ENCODE measurements around the gene APC2.

Gene APC2

DNA sequence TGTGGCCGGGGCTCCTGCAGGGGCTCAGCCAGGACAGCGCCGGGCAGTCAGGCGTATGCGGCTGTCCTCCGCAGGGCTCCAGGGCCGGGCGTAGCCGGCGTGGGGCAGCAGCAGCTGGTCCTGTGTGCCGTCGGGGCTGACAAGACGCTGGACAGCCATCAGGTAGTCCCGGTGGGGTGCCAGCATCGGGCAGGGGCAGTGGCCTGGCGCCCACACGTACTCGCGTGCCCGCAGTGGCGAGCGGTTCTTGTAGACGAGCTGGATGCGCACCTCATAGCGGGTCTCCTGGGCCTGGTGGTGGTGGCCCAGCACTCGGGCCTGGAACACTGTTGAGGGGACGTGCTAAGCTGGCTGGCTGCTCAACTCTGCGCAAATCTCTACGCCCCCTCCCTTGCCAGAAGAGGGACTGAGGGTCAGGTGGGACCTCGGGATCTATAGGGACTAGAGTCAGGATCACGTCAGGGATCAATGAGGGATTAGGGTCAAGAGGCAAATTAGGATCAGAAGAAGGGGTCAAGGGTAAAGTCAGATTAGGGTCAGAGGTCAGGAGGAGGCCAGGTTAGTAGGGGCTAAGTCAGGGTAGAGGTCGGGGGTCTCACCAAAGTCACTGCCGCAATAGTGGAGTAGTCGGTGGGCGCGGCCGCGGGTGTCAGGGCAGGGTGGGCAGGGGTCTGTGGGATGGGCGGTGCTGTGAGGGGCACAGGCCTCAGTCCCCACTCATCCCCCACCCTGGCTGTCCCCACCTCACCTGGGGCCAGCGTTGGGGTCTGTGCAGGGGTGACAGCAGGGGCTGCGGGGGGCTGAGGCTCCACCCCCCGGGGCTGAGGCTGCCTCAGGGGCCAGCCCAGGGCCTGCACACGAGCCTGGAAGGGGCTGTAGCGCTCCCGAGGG lies 56.3 kb downstream of the APC2 start:
- TF ChIP-seq, protein P1, sequence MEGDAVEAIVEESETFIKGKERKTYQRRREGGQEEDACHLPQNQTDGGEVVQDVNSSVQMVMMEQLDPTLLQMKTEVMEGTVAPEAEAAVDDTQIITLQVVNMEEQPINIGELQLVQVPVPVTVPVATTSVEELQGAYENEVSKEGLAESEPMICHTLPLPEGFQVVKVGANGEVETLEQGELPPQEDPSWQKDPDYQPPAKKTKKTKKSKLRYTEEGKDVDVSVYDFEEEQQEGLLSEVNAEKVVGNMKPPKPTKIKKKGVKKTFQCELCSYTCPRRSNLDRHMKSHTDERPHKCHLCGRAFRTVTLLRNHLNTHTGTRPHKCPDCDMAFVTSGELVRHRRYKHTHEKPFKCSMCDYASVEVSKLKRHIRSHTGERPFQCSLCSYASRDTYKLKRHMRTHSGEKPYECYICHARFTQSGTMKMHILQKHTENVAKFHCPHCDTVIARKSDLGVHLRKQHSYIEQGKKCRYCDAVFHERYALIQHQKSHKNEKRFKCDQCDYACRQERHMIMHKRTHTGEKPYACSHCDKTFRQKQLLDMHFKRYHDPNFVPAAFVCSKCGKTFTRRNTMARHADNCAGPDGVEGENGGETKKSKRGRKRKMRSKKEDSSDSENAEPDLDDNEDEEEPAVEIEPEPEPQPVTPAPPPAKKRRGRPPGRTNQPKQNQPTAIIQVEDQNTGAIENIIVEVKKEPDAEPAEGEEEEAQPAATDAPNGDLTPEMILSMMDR (IDR thresholded peaks at IDR 0.05; ENCODE audit: low read depth, low read length) = no peak
- DNase-seq (ENCODE audit: extremely low read depth, low read depth) = no peak

DNA sequence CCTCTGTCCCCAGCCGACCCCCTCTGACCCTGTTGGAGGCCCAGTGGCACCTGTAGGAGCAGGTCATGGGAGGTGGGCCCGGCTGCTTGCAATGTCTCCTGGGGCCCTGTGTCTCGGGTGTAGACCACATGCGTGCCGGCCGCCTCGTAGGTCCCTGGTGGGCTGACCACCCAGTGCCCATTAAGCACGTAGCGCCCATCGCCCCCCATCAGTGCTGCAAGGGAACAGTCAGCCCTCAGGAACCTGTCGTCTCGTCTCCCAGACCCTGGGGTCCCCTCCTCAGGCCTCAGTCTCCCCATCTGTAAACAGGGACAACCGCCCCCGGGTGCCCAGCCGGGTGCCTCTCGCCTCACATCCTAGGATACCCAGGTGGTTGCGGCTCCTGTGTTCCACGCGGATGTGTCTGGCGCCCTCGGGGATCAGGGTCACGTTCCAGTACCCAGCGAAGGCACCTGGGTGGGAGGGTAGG lies 57.3 kb downstream of the APC2 start:
- DNase-seq (ENCODE audit: extremely low read depth, low read depth) = no peak
- TF ChIP-seq, protein P1 (IDR thresholded peaks at IDR 0.05; ENCODE audit: low read depth, low read length) = no peak

DNA sequence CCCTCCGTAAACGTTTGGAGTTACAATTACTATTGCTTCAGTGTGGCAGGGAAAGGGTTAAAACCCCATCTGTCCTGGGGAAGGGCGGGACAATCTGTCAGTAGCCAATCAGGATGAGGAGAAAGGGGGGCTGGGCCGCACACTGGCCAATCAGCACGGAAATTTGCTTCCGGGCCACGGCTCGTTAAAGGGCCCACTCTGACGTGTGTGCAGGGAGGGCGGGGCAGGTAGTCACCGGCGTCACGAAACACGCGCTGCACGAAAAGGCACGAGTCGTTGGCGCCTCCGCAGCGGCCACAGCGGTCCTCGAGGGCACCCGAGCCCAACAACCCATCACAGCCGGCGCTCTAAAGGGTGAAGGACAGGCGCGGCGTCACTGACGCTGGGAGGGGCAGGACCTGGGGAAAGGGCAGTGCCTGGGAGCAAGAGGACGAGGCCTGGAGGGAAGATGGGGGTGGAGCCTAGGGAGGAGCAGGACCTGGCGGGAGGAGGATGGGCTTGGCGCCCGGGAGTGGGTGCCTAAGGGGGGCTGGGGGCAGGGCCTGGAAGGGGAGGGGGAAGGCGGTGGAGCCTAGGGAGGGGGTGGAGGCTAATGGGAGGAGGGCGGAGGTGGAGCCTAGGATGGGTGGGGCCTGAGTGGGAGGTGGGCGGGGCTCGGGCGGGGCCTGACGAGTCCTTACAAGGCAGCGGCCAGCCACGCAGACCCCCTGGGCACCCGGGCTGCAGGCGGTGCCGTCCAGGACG lies 58.0 kb downstream of the APC2 start:
- TF ChIP-seq, protein P1 (IDR thresholded peaks at IDR 0.05; ENCODE audit: low read depth, low read length) = no peak
- peak; percentile 93 for DNase-seq (ENCODE audit: extremely low read depth, low read depth)

DNA sequence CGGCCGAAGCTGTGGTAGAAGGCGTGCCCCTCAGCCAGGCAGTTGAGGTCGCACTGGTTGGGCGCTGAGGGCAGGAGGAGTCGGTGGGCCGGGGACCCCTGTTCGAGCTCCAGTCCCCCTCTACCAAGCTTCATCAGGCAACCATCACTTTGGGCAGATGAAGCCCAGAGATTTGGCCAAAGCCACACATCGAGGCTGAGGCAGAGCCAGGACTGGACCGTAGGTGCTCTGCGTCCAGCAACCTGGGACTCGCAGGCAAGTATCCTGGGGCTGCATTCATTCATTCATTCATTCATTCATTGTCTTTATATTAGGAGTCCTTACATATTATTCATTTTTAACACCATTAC lies 58.6 kb downstream of the APC2 start:
- TF ChIP-seq, protein P1 (IDR thresholded peaks at IDR 0.05; ENCODE audit: low read depth, low read length) = no peak
- DNase-seq (ENCODE audit: extremely low read depth, low read depth) = no peak

DNA sequence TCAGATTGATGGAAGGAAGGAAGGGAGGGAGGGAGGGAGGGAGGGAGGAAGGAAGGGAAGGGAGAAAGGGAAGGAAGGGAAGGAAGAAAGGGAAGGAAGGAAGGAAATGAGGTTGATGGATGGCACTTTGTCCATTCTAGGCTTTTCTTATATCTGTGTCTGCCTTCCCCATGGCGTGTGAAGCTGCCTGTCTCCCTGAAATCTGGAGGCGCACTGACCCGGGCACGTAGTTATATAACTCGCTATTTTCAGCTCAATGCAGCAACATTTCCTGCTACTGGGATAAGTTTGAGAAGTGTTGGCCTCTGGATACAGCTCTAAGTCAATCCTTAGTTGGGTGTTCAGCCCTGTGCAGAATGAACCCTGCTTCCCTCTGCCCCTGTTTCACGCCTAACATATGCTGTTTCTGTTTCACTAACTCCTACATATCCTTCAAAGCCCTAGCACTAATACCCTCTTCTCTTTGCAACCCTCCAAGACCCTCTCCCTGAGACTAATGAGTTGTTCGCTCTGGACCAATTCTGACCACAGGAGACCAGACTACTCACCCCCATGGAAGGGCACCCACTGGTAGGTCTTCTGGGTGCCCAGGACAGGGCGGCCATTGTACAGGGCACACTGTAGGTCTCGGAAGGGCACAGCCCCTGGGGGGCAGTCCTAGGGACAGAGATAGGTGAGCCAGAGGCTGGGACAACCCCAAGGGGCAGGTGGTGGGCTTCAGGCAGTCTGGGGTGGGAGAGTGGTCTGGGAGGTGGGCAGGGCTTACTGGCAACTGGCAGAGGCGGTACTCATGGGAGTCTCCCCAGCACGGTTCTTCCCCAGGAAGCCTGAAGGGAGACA lies 59.9 kb downstream of the APC2 start:
- no peak for DNase-seq (ENCODE audit: extremely low read depth, low read depth)
- TF ChIP-seq, protein P1 (IDR thresholded peaks at IDR 0.05; ENCODE audit: low read depth, low read length) = no peak

DNA sequence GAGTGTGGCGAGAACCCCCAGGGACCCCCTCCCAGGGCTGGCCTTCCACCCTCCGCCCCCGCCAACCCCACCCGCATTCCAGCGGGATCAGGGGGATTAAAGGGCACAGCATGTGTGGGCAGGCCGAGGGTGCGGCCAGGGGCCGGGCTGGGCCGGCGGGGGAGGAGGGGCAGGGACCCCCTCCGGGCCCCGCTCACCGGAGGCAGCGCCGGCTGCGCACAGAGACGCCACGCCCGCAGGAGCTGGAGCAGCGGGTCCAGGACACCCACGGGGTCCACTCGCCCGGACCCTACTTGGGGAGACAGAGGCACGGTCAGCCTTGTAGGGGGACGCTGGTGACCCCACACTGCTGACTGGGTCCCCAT lies 60.5 kb downstream of the APC2 start:
- no peak for DNase-seq (ENCODE audit: extremely low read depth, low read depth)
- TF ChIP-seq, protein P1 (IDR thresholded peaks at IDR 0.05; ENCODE audit: low read depth, low read length) = no peak

Data from AG09319 (cell line).